Lower leg skin (tissue), 4 donors: ENCODE measurements around the gene RASSF10. TPM values are rescaled to one million over a fixed set of nuclear protein-coding genes. Genes with fewer than 3 reads are reported as not detected.

Source experiments
- DNase-seq, 2 donors: peaks; one replicate each; pipeline ENCODE4 v3.0.0-alpha.2; 2019; ENCODE audit warnings: low spot score in 2 of 2
- H3K4me3 ChIP-seq: fragments of 200-600 bp; sonication (generic); 2 replicates; pipeline ENCODE4 v1.5.1; 2017; ENCODE audit warnings: mild to moderate bottlenecking, low read depth; ENCODE audit not compliant: poor library complexity, severe bottlenecking
- CTCF ChIP-seq, 3 donors: fragments of 450-650 bp; IDR thresholded peaks; one replicate each; pipeline ENCODE4 v1.5.1; 2016; ENCODE audit warnings: antibody characterized with exemption in 3 of 3, mild to moderate bottlenecking in 3 of 3, moderate library complexity in 2 of 3
- POLR2A ChIP-seq, 2 donors: fragments of 450-650 bp; IDR thresholded peaks; one replicate each; pipeline ENCODE4 v1.6.1; 2016 to 2017; ENCODE audit warnings: antibody characterized with exemption in 2 of 2, mild to moderate bottlenecking in 1 of 2, moderate library complexity in 1 of 2
- WGBS, 2 donors: methylation state at CpG; one replicate each; pipeline ENCODE4 v1.1.5; 2018; 5-methylcytosine and 5-hydroxymethylcytosine counted together
- intact Hi-C: fragments of 100-400 bp; cut with DNase I; formaldehyde crosslinking; loops from one replicate; pipeline ENCODE4 v1.15.0; 2023; ENCODE audit warnings: low total_unique reads
- total RNA-seq, 4 donors: library from RNA; depleted of rRNA; stranded (reverse); fragments of >200 nt; gene quantifications; one replicate each; pipeline ENCODE4 v1.1.0, GENCODE V29; 2016

The RASSF10 gene
- total RNA-seq, 4 donors from 2014 or later = 12.1 to 29.9 (median 20.3) TPM

DNA sequence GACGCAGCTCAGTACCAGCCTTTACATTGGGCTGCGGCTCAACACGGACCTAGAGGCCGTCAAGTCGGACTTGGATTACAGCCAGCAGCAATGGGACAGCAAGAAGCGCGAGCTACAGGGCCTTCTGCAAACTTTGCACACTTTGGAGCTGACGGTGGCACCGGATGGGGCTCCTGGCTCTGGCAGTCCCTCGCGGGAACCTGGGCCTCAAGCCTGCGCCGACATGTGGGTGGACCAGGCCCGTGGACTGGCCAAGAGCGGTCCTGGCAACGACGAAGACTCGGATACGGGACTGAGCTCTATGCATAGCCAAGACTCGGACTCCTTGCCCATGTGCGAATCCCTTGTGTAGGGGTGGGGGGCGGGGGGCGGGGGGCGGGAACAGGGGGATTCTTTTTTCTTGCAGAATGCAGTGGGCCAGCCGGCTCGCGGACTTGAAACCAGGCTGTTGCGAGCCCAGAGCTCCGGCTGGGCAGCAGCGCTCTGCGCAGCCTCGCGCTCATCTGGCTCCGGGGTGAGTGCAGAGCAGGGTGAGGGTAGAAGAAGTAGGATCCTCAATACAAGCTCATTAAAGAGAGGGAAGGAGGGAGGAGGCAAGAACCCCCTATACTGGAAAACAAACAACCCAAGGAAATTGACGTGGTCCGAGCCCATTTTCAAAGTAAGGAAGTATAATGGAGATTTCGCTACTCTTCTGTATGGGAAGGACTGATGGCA, 1.8 kb downstream of the RASSF10 start:
- peak overlapping the region; percentile 15 for H3K4me3 ChIP-seq
- intact Hi-C loops = loop anchor here (10.0 kb wide), 1 partner anchor 134 kb away; no protein-coding TSS in a partner anchor
- DNase-seq = peak in 1 of 2 donors; percentile 86
- TF ChIP-seq CTCF (IDR thresholded peaks at IDR 0.05) (no peak), POLR2A (IDR thresholded peaks at IDR 0.05) (no peak)
- 3 to 8% methylated on average over 13 to 29 of the region's 37 CpGs for WGBS, 2 donors

DNA sequence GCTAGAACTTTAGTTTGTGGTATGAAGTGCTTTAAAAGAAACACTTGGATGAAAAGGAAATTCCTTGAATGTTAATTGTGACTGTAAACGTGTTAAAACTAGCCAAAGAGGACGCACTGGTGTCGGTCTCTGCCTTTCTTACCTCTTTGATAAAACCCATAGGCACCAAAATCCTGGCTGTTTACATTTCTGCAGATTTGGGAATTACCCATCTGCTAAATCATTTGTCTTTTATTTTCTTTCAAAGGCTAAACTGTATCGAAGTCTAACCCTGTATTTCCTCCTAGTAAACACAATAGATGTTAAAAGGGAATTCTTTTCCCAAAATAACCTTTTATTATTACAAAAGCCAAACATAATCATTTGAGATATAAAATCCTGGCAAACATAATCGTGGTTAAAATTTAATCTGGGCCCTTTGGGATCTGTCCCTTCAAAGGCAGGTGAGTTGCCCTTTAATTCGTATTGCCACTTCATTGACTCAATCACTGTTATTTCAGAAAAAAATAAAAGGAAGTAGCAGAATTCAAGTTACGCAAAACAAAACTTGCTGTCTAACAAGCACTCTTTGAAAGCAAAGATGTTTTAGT, 2.4 kb downstream of the RASSF10 start:
- TF ChIP-seq POLR2A (IDR thresholded peaks at IDR 0.05) (no peak), CTCF (IDR thresholded peaks at IDR 0.05) (no peak)
- intact Hi-C loops = loop anchor here (10.0 kb wide), 1 partner anchor 133 kb away; no protein-coding TSS in a partner anchor
- no peak for DNase-seq
- 25 to 32% methylated on average over 7 of the region's 7 CpGs for WGBS, 2 donors
- no peak overlapping the region for H3K4me3 ChIP-seq

GRCh38 chr11:13012056-13012661, 3.0 kb downstream of the RASSF10 start:
- H3K4me3 ChIP-seq = no peak overlapping the region
- intact Hi-C loops = loop anchor here (10.0 kb wide), 1 partner anchor 133 kb away; no protein-coding TSS in a partner anchor
- WGBS, 2 donors = 42 to 45% methylated on average over 9 of the region's 9 CpGs
- no peak for DNase-seq
- TF ChIP-seq POLR2A (IDR thresholded peaks at IDR 0.05) = no peak
- no peak for TF ChIP-seq CTCF (IDR thresholded peaks at IDR 0.05)

- H3K4me3 ChIP-seq = no peak overlapping the region
Observed at GRCh38 chr11:13013054-13013488, 4.0 kb downstream of the RASSF10 start.

GRCh38 chr11:13015753-13016152, 6.6 kb downstream of the RASSF10 start:
- intact Hi-C loops = loop anchor here (10.0 kb wide), 1 partner anchor 129 kb away; no protein-coding TSS in a partner anchor
- no peak for TF ChIP-seq POLR2A (IDR thresholded peaks at IDR 0.05)
- no peak for TF ChIP-seq CTCF (IDR thresholded peaks at IDR 0.05)
- no peak for DNase-seq
- 53 to 60% methylated on average over 6 of the region's 6 CpGs for WGBS, 2 donors
- H3K4me3 ChIP-seq = no peak overlapping the region

More at GRCh38 chr11:13013054-13013488, 4.0 kb downstream of the RASSF10 start:
- no peak for DNase-seq
- intact Hi-C loops = loop anchor here (10.0 kb wide), 1 partner anchor 132 kb away; no protein-coding TSS in a partner anchor
- TF ChIP-seq POLR2A (IDR thresholded peaks at IDR 0.05) (no peak), CTCF (IDR thresholded peaks at IDR 0.05) (no peak)
- WGBS, 2 donors = 57 to 61% methylated on average over 7 of the region's 7 CpGs
